IMR-90 (cell line): ENCODE data around the gene MAPK9.

Source experiments
- BHLHE40 ChIP-seq: fragments of 150-350 bp; IDR thresholded peaks from 2 replicates; pipeline ENCODE4 v1.6.1; 2016; ENCODE audit warnings: mild to moderate bottlenecking, low read depth, low read length
- CEBPB ChIP-seq: IDR thresholded peaks from 2 replicates; pipeline ENCODE4 v1.6.1; 2012; ENCODE audit warnings: low read depth, low read length, improper control_type of control experiment
- CHD1 ChIP-seq: IDR thresholded peaks from 2 replicates; pipeline ENCODE4 v1.6.1; 2012; ENCODE audit warnings: low read depth, low read length, improper control_type of control experiment
- CTCF ChIP-seq: conservative IDR thresholded peaks from 2 replicates; pipeline ENCODE4 v1.5.1; 2012; ENCODE audit warnings: mild to moderate bottlenecking, low read depth, low read length, improper control_type of control experiment
- MAFK ChIP-seq: IDR thresholded peaks from 2 replicates; pipeline ENCODE4 v1.6.1; 2012; ENCODE audit warnings: low read depth, low read length, improper control_type of control experiment
- MXI1 ChIP-seq: IDR thresholded peaks from 2 replicates; pipeline ENCODE4 v1.6.1; 2012; ENCODE audit warnings: low read depth, mild to moderate bottlenecking, low read length, moderate library complexity, borderline replicate concordance
- POLR2A ChIP-seq: IDR thresholded peaks from 2 replicates; pipeline ENCODE4 v1.6.1; 2012; ENCODE audit warnings: mild to moderate bottlenecking, low read depth, low read length
- RAD21 ChIP-seq: IDR thresholded peaks from 2 replicates; pipeline ENCODE4 v1.6.1; 2012; ENCODE audit warnings: low read length, improper control_type of control experiment
- RCOR1 ChIP-seq: IDR thresholded peaks from 2 replicates; pipeline ENCODE4 v1.6.1; 2012; ENCODE audit warnings: mild to moderate bottlenecking, low read length, improper control_type of control experiment; ENCODE audit not compliant: insufficient replicate concordance
- RFX5 ChIP-seq: IDR thresholded peaks from 2 replicates; pipeline ENCODE4 v1.8.0; 2012; ENCODE audit warnings: low read depth, mild to moderate bottlenecking, low read length, moderate library complexity
- SMC3 ChIP-seq: fragments of 150-350 bp; IDR thresholded peaks from 2 replicates; pipeline ENCODE4 v1.6.1; 2016; ENCODE audit warnings: low read depth, mild to moderate bottlenecking, antibody characterized with exemption, low read length, moderate library complexity

- TF ChIP-seq MAFK (no peak), CHD1 (no peak), SMC3 (no peak), CTCF (no peak), BHLHE40 (no peak), RAD21 (no peak), CEBPB (no peak), RCOR1 (no peak), RFX5 (no peak), POLR2A (no peak), MXI1 (no peak)
Observed at GRCh38 chr5:180336234-180337020, 44.5 kb upstream of the MAPK9 start.
